ENCODE data around the gene PLAAT3.

- TF ChIP-seq CTCF (IDR thresholded peaks at IDR 0.05) (no peak), POLR2A (IDR thresholded peaks at IDR 0.05) (no peak)
Observed at GRCh38 chr11:63548178-63548577, 66.1 kb downstream of the PLAAT3 start.

Data from right lobe of liver (tissue), 4 donors.